H1 (cell line): Measurements from ENCODE around the gene MLNR. TPM values are rescaled to one million over a fixed set of nuclear protein-coding genes. Genes with fewer than 3 reads are reported as not detected.

ENCODE experiments used
- CTCF ChIA-PET: fragments of 300-600 bp; sonication (Branson Sonifier 250); formaldehyde crosslinking; loops from one replicate; lab custom pipeline; 2021; ENCODE audit not compliant: partially characterized antibody; lab: Charles Lee
- POLR2A ChIA-PET: fragments of 300-600 bp; sonication (Branson Sonifier 250); formaldehyde crosslinking; loops from one replicate; lab custom pipeline; 2021; ENCODE audit warnings: inconsistent platforms; ENCODE audit not compliant: partially characterized antibody; lab: Charles Lee
- DNase-seq, 2 experiments: peaks; one replicate each; pipeline versions ENCODE4 v3.0.0 to v3.0.0-alpha.2; 2010 to 2022; ENCODE audit warnings: low spot score in 2 of 2, low read depth in 1 of 2, mixed read lengths in 1 of 2
- FAIRE-seq: peaks from 2 replicates; lab custom pipeline; 2011; peaks lifted over from hg19 to GRCh38; lab: Jason Lieb, UNC
- H2AFZ ChIP-seq: 2 replicates; pipeline ENCODE4 v1.8.1; 2012; ENCODE audit warnings: low read length, inconsistent platforms
- H2AK5ac ChIP-seq: 2 replicates; pipeline ENCODE4 v1.6.1; 2013; ENCODE audit warnings: low read depth, low read length
- H2BK120ac ChIP-seq: replicated peaks from 2 replicates; pipeline ENCODE3; 2013; ENCODE audit warnings: low read depth, low read length, inconsistent platforms
- H2BK12ac ChIP-seq: 2 replicates; pipeline ENCODE4 v1.6.1; 2013; ENCODE audit warnings: low read depth, low read length
- H2BK15ac ChIP-seq: 2 replicates; pipeline ENCODE4 v1.6.1; 2013; ENCODE audit warnings: low read length
- H2BK20ac ChIP-seq: 2 replicates; pipeline ENCODE4 v1.6.1; 2013; ENCODE audit warnings: low read length
- H2BK5ac ChIP-seq: 2 replicates; pipeline ENCODE4 v1.6.1; 2013; ENCODE audit warnings: low read depth, low read length
- H3K14ac ChIP-seq: 2 replicates; pipeline ENCODE4 v1.6.1; 2013; ENCODE audit warnings: inconsistent platforms; ENCODE audit not compliant: insufficient read length
- H3K18ac ChIP-seq: 2 replicates; pipeline ENCODE4 v1.6.1; 2013; ENCODE audit warnings: low read length; ENCODE audit errors: extremely low read depth
- H3K23ac ChIP-seq: 2 replicates; pipeline ENCODE4 v1.6.1; 2013; ENCODE audit warnings: inconsistent platforms; ENCODE audit not compliant: insufficient read length
- H3K23me2 ChIP-seq: 2 replicates; pipeline ENCODE4 v1.6.1; 2013; ENCODE audit warnings: low read depth, low read length
- H3K27ac ChIP-seq: 2 replicates; pipeline ENCODE4 v1.6.1; 2011; ENCODE audit warnings: low read depth, low read length, inconsistent platforms
- H3K27me3 ChIP-seq, 4 experiments: replicated peaks in 1 of 4; 1 replicate in 1 of 4; 2 replicates in 3 of 4; pipeline versions ENCODE4 v1.6.1 to v1.8.1; 2011 to 2013; ENCODE audit warnings: low read length in 3 of 4, mild to moderate bottlenecking in 3 of 4, inconsistent platforms in 2 of 4, mixed read lengths in 2 of 4, moderate library complexity in 1 of 4; ENCODE audit not compliant: control insufficient read depth in 3 of 4, insufficient read depth in 3 of 4; ENCODE audit errors: extremely low read depth in 1 of 4
- H3K36me3 ChIP-seq, 4 experiments: 2 replicates each; pipeline versions ENCODE4 v1.6.1 to v1.8.1; 2011 to 2013; ENCODE audit warnings: mild to moderate bottlenecking in 4 of 4, low read length in 3 of 4, moderate library complexity in 2 of 4, control low read depth in 1 of 4, inconsistent platforms in 1 of 4; ENCODE audit not compliant: insufficient read depth in 4 of 4, control insufficient read depth in 2 of 4
- H3K4ac ChIP-seq: replicated peaks from 2 replicates; pipeline ENCODE3; 2013; ENCODE audit warnings: low read length, low read depth, mixed read lengths, inconsistent platforms; ENCODE audit not compliant: insufficient read length
- H3K4me1 ChIP-seq, 4 experiments: replicated peaks in 1 of 4; 1 replicate in 1 of 4; 2 replicates in 3 of 4; pipeline versions ENCODE4 v1.6.1 to v1.8.1; 2011 to 2013; ENCODE audit warnings: low read length in 3 of 4, inconsistent platforms in 2 of 4, mixed read lengths in 1 of 4; ENCODE audit not compliant: insufficient read depth in 4 of 4, control insufficient read depth in 3 of 4
- H3K4me2 ChIP-seq, 2 experiments: 2 replicates each; pipeline versions ENCODE4 v1.6.1 to v1.8.1; 2011 to 2013; ENCODE audit warnings: low read depth in 2 of 2, low read length in 2 of 2, control low read depth in 1 of 2, inconsistent platforms in 1 of 2, mild to moderate bottlenecking in 1 of 2; ENCODE audit not compliant: insufficient read depth in 1 of 2
- H3K4me3 ChIP-seq, 4 experiments: fragments of 200-600, 300-600 bp in 1 of 4; sonication (generic), shearing (Covaris generic), sonication (Bioruptor Twin) in 1 of 4; 2 replicates each; pipeline versions ENCODE4 v1.5.1 to v1.8.1; 2011 to 2016; ENCODE audit warnings: low read length in 4 of 4, low read depth in 3 of 4, control low read depth in 2 of 4, inconsistent platforms in 2 of 4, mild to moderate bottlenecking in 2 of 4, mixed read lengths in 1 of 4, moderate library complexity in 1 of 4; ENCODE audit not compliant: insufficient read depth in 2 of 4; ENCODE audit errors: extremely low read depth in 1 of 4
- H3K56ac ChIP-seq: replicated peaks from 2 replicates; pipeline ENCODE3; 2013; ENCODE audit warnings: low read depth, mild to moderate bottlenecking, mixed read lengths, low read length, inconsistent platforms; ENCODE audit not compliant: insufficient read length
- H3K79me1 ChIP-seq: 2 replicates; pipeline ENCODE4 v1.6.1; 2013; ENCODE audit warnings: low read depth, low read length, control low read depth
- H3K79me2 ChIP-seq, 2 experiments: 2 replicates each; pipeline versions ENCODE4 v1.6.1 to v1.8.1; 2012 to 2013; ENCODE audit warnings: low read length in 2 of 2, mild to moderate bottlenecking in 2 of 2, inconsistent platforms in 1 of 2; ENCODE audit not compliant: insufficient read depth in 2 of 2, control insufficient read depth in 1 of 2
- H3K9ac ChIP-seq, 4 experiments: replicated peaks in 1 of 4; 1 replicate in 1 of 4; 2 replicates in 3 of 4; pipeline versions ENCODE4 v1.6.1 to v1.8.1; 2011 to 2013; ENCODE audit warnings: low read depth in 3 of 4, low read length in 3 of 4, control low read depth in 2 of 4, mild to moderate bottlenecking in 2 of 4, moderate library complexity in 2 of 4, inconsistent platforms in 1 of 4; ENCODE audit errors: extremely low read depth in 1 of 4
- H3K9me3 ChIP-seq, 2 experiments: 2 replicates each; pipeline versions ENCODE4 v1.6.1 to v1.8.1; 2012 to 2013; ENCODE audit warnings: mild to moderate bottlenecking in 2 of 2, moderate library complexity in 2 of 2, control low read depth in 1 of 2, inconsistent platforms in 1 of 2, low read depth in 1 of 2, low read length in 1 of 2, mixed read lengths in 1 of 2; ENCODE audit not compliant: insufficient read depth in 2 of 2
- H4K20me1 ChIP-seq, 2 experiments: replicated peaks in 1 of 2; 2 replicates each; pipeline versions ENCODE3 to v1.8.1; 2011 to 2013; ENCODE audit warnings: inconsistent platforms in 2 of 2, low read length in 2 of 2, mild to moderate bottlenecking in 1 of 2; ENCODE audit not compliant: insufficient read depth in 2 of 2, control insufficient read depth in 1 of 2
- H4K5ac ChIP-seq: 2 replicates; pipeline ENCODE4 v1.6.1; 2013; ENCODE audit warnings: low read length, low read depth, mixed read lengths, inconsistent platforms; ENCODE audit not compliant: insufficient read length
- H4K8ac ChIP-seq: 2 replicates; pipeline ENCODE4 v1.8.0; 2013; ENCODE audit warnings: mild to moderate bottlenecking, moderate library complexity, low read length, inconsistent platforms; ENCODE audit not compliant: insufficient read depth; ENCODE audit errors: extremely low read depth
- H4K91ac ChIP-seq: replicated peaks from 2 replicates; pipeline ENCODE3; 2013; ENCODE audit warnings: low read length, mixed read lengths, inconsistent platforms; ENCODE audit not compliant: insufficient read length
- E2F6 ChIP-seq: IDR thresholded peaks from 2 replicates; pipeline ENCODE4 v1.6.1; 2012; ENCODE audit warnings: inconsistent platforms
- EP300 ChIP-seq, 2 experiments: IDR thresholded peaks; 1 replicate in 1 of 2; 2 replicates in 1 of 2; pipeline ENCODE4 v1.6.1; 2011 to 2012; ENCODE audit warnings: low read depth in 2 of 2, low read length in 2 of 2, mild to moderate bottlenecking in 2 of 2, borderline replicate concordance in 1 of 2, inconsistent platforms in 1 of 2, moderate library complexity in 1 of 2
- GABPA ChIP-seq: IDR thresholded peaks from 2 replicates; pipeline ENCODE4 v1.6.1; 2011; ENCODE audit warnings: mild to moderate bottlenecking, low read length, moderate library complexity, borderline replicate concordance; ENCODE audit not compliant: insufficient read depth
- HDAC2 ChIP-seq, 2 experiments: fragments of 300-600 bp in 1 of 2; sonication (generic) in 1 of 2; IDR thresholded peaks; 2 replicates each; pipeline ENCODE4 v1.6.1; 2011 to 2012; ENCODE audit warnings: low read depth in 2 of 2, low read length in 2 of 2, mild to moderate bottlenecking in 2 of 2, moderate library complexity in 2 of 2, borderline replicate concordance in 1 of 2, inconsistent platforms in 1 of 2
- JUND ChIP-seq: IDR thresholded peaks from 2 replicates; pipeline ENCODE4 v1.6.1; 2011; ENCODE audit warnings: mild to moderate bottlenecking, improper control_type of control experiment, low read length
- RAD21 ChIP-seq, 2 experiments: IDR thresholded peaks in 1 of 2; conservative IDR thresholded peaks in 1 of 2; 2 replicates each; pipeline ENCODE4 v1.6.1; 2011; ENCODE audit warnings: low read depth in 2 of 2, low read length in 2 of 2, improper control_type of control experiment in 1 of 2, inconsistent platforms in 1 of 2, mild to moderate bottlenecking in 1 of 2, moderate library complexity in 1 of 2
- SP4 ChIP-seq: IDR thresholded peaks from 2 replicates; pipeline ENCODE4 v1.6.1; 2012; ENCODE audit warnings: low read length, inconsistent platforms
- TAF1 ChIP-seq: IDR thresholded peaks from 2 replicates; pipeline ENCODE4 v1.6.1; 2011; ENCODE audit warnings: mild to moderate bottlenecking, low read depth, low read length
- WGBS, 2 experiments: shearing (Covaris generic) in 1 of 2; methylation state at CpG; one replicate each; pipeline versions ENCODE4 v1.1.6 to v1.1.7; 2013 to 2015; ENCODE audit warnings: low lambda C conversion rate in 2 of 2, mixed read lengths in 2 of 2, inconsistent platforms in 1 of 2, low coverage in 1 of 2, missing lambda C conversion rate in 1 of 2; ENCODE audit not compliant: insufficient replicate concordance in 2 of 2, insufficient coverage in 1 of 2, insufficient read length in 1 of 2; ENCODE audit errors: extremely low coverage in 1 of 2, missing lambda C conversion rate in 1 of 2; 5-methylcytosine and 5-hydroxymethylcytosine counted together
- polyA plus RNA-seq, 7 experiments: library from polyadenylated mRNA; depleted of rRNA in 3 of 7; stranded (reverse) in 5 of 7; unstranded in 2 of 7; fragments of >200 nt in 5 of 7; fragments of 200-250 nt in 2 of 7; gene quantifications; 1 replicate in 5 of 7; 2 replicates in 1 of 7; 4 replicates in 1 of 7; pipeline versions ENCODE4 v1.2.1 to v1.2.3, GENCODE V29; 2011 to 2013; ENCODE audit warnings: missing spikeins in 2 of 7, mixed read lengths in 2 of 7
- total RNA-seq: library from RNA; stranded (reverse); fragmentation: NEBNext Ultra II Directional; extraction: Animal tissue kit (Norgen Biotek cat#: 25700); gene quantifications from 2 replicates; pipeline ENCODE4 v1.2.1, GENCODE V29; 2021

Gene MLNR
- total and polyA plus RNA-seq, 2 of the 8 experiments (the other 6 are each of a cell fraction or from before 2014, with no cell fraction given), result 0.24 to 0.29 TPM

GRCh38 chr13:49210669-49211068 lies 9.5 kb upstream of the MLNR start:
- Histone ChIP-seq H3K36me3 (peaks cover 0 to 17% (median 5%) of the 10 kb centered on the region in 4 experiments; a peak in 6 of 8 replicates), H3K27ac (no peak overlapping the region), H2AK5ac (no peak overlapping the region), H3K4me3 (no peak overlapping the region), H2BK20ac (no peak overlapping the region), H4K20me1 (peaks cover 0 to 1% of the 10 kb centered on the region in 2 experiments), H3K79me1 (no peaks in the 10 kb centered on the region), H2BK15ac (no peak overlapping the region), H2BK5ac (no peak overlapping the region), H2AFZ (no peak overlapping the region), H3K79me2 (no peaks in the 10 kb centered on the region), H3K56ac (no peak overlapping the region), H3K18ac (no peak overlapping the region), H3K4me2 (no peak overlapping the region), H4K91ac (no peak overlapping the region), H3K4me1 (peaks cover 0 to 3% (median 2%) of the 10 kb centered on the region in 4 experiments; a peak in 4 of 7 replicates), H2BK12ac (no peak overlapping the region), H2BK120ac (no peak overlapping the region), H3K23me2 (no peaks in the 10 kb centered on the region; the same call in 1 of the 2 replicates), H3K9ac (no peak overlapping the region), H3K27me3 (no peaks in the 10 kb centered on the region), H3K14ac (no peak overlapping the region), H4K8ac (no peak overlapping the region), H3K9me3 (no peaks in the 10 kb centered on the region), H3K4ac (no peak overlapping the region), H3K23ac (no peak overlapping the region), H4K5ac (no peak overlapping the region)
- WGBS, 2 experiments, result 91% methylated on average over 5 of the region's 5 CpGs; no CpG with 5 or more reads in 1 of the 2 experiments
- POLR2A ChIA-PET, result interaction anchor here (0.8 kb wide), 2 partner anchors 10 to 37 kb away, joined by 3 read pairs; partner anchors contain the start of gene CDADC1
- DNase-seq, result no peak
- FAIRE-seq, result no peak
- CTCF ChIA-PET, result interaction anchor here (1.1 to 1.4 kb wide), 2 partner anchors 11 to 70 kb away, joined by 3 read pairs; no protein-coding TSS in a partner anchor
- no peak for TF ChIP-seq SP4
- TF ChIP-seq TAF1, result no peak
- no peak for TF ChIP-seq JUND
- no peak for TF ChIP-seq GABPA
- TF ChIP-seq E2F6, result no peak
- no peak for TF ChIP-seq EP300 (IDR thresholded peaks at IDR 0.05; ENCODE audit: borderline replicate concordance in 1 of 2, low read depth in 2 of 2, low read length in 2 of 2)
- TF ChIP-seq RAD21 (IDR thresholded peaks at IDR 0.05 in 1 of 2, conservative IDR thresholded peaks at IDR 0.05 in 1 of 2; ENCODE audit: low read depth in 2 of 2, low read length in 2 of 2), result no peak
- no peak for TF ChIP-seq HDAC2 (IDR thresholded peaks at IDR 0.05; ENCODE audit: borderline replicate concordance in 1 of 2, low read depth in 2 of 2, low read length in 2 of 2)
